ENCODE results near the gene TMEM271. TPM values are rescaled to one million over a fixed set of nuclear protein-coding genes. Genes with fewer than 3 reads are reported as not detected.
A peak's percentile ranks its signal among the peaks of the same experiment; 100 is the strongest.
"Not testable (repeated sequence)": the region's sequence is repeated elsewhere in the genome, so short reads cannot be mapped to it uniquely, and the experiment has no call there.

Gene TMEM271
- polyA plus RNA-seq, 3 donors: not detected

GRCh38 chr4:610411-611261 is 34.5 kb upstream of the TMEM271 start:
- DNase-seq (ENCODE audit: low read depth in 3 of 3, low spot score in 2 of 3): no peak

GRCh38 chr4:609400-610050 is 33.4 kb upstream of the TMEM271 start:
- no peak for DNase-seq (ENCODE audit: low read depth in 3 of 3, low spot score in 2 of 3)

GRCh38 chr4:608236-608635 is 32.1 kb upstream of the TMEM271 start:
- no peak for DNase-seq (ENCODE audit: low read depth in 3 of 3, low spot score in 2 of 3)

- no peak for DNase-seq (ENCODE audit: low read depth in 3 of 3, low spot score in 2 of 3)
These were observed 29.8 kb upstream of the TMEM271 start for GRCh38 chr4:605702-606425.

GRCh38 chr4:604131-604530 is 28.0 kb upstream of the TMEM271 start:
- DNase-seq (ENCODE audit: low read depth in 3 of 3, low spot score in 2 of 3): no peak

- DNase-seq (ENCODE audit: low read depth in 3 of 3, low spot score in 2 of 3): peak; percentile 48 to 49 (median 48)
These were observed 26.5 kb upstream of the TMEM271 start for GRCh38 chr4:602559-602942.

GRCh38 chr4:601612-602558 is 25.8 kb upstream of the TMEM271 start:
- no peak for DNase-seq (ENCODE audit: low read depth in 3 of 3, low spot score in 2 of 3)

GRCh38 chr4:600850-601515 is 24.9 kb upstream of the TMEM271 start:
- no peak for DNase-seq (ENCODE audit: low read depth in 3 of 3, low spot score in 2 of 3)

- DNase-seq (ENCODE audit: low read depth in 3 of 3, low spot score in 2 of 3): no peak
These were observed 24.1 kb upstream of the TMEM271 start for GRCh38 chr4:600166-600565.

GRCh38 chr4:598925-599324 is 22.8 kb upstream of the TMEM271 start:
- no peak for DNase-seq (ENCODE audit: low read depth in 3 of 3, low spot score in 2 of 3)

- no peak for DNase-seq (ENCODE audit: low read depth in 3 of 3, low spot score in 2 of 3)
These were observed 16.9 kb upstream of the TMEM271 start for GRCh38 chr4:592825-593520.

GRCh38 chr4:592178-592577 is 16.1 kb upstream of the TMEM271 start:
- DNase-seq (ENCODE audit: low read depth in 3 of 3, low spot score in 2 of 3): not testable (repeated sequence)

- no peak for DNase-seq (ENCODE audit: low read depth in 3 of 3, low spot score in 2 of 3)
These were observed 14.3 kb upstream of the TMEM271 start for GRCh38 chr4:590313-590841.

- no peak for DNase-seq (ENCODE audit: low read depth in 3 of 3, low spot score in 2 of 3)
These were observed 13.3 kb upstream of the TMEM271 start for GRCh38 chr4:589219-589963.

- no peak for DNase-seq (ENCODE audit: low read depth in 3 of 3, low spot score in 2 of 3)
These were observed 12.3 kb upstream of the TMEM271 start for GRCh38 chr4:588351-588849.

GRCh38 chr4:587671-588350 is 11.7 kb upstream of the TMEM271 start:
- DNase-seq (ENCODE audit: low read depth in 3 of 3, low spot score in 2 of 3): no peak

GRCh38 chr4:583820-584219 is 7.7 kb upstream of the TMEM271 start:
- DNase-seq (ENCODE audit: low read depth in 3 of 3, low spot score in 2 of 3): no peak

Data from right renal cortex interstitium (tissue), 3 donors.